ENCODE data around the gene VEPH1. TPM values are rescaled to one million over a fixed set of nuclear protein-coding genes. Genes with fewer than 3 reads are reported as not detected.

The VEPH1 gene
- polyA plus RNA-seq, 2 of the 4 experiments (the other 2 are of a cell fraction), result 0.04 to 0.16 TPM

GRCh38 chr3:157333551-157333991 lies 169.6 kb downstream of the VEPH1 start:
- no peaks in the 10 kb centered on the region for H3K9me3 ChIP-seq
- no peak overlapping the region for H3K4me2 ChIP-seq
- DNase-seq (ENCODE audit: low read depth in 1 of 2, low spot score in 1 of 2) (no peak), ATAC-seq (no peak), FAIRE-seq (no peak)
- no peak overlapping the region for H3K4me3 ChIP-seq
- no peak for TF ChIP-seq ESRRA (IDR thresholded peaks at IDR 0.05; ENCODE audit: borderline replicate concordance, low read length)
- TF ChIP-seq TP53 (CRISPR knock-in tag; IDR thresholded peaks at IDR 0.05), result no peak
- TF ChIP-seq SREBF2 (IDR thresholded peaks at IDR 0.05), result no peak
- TF ChIP-seq, protein P1, sequence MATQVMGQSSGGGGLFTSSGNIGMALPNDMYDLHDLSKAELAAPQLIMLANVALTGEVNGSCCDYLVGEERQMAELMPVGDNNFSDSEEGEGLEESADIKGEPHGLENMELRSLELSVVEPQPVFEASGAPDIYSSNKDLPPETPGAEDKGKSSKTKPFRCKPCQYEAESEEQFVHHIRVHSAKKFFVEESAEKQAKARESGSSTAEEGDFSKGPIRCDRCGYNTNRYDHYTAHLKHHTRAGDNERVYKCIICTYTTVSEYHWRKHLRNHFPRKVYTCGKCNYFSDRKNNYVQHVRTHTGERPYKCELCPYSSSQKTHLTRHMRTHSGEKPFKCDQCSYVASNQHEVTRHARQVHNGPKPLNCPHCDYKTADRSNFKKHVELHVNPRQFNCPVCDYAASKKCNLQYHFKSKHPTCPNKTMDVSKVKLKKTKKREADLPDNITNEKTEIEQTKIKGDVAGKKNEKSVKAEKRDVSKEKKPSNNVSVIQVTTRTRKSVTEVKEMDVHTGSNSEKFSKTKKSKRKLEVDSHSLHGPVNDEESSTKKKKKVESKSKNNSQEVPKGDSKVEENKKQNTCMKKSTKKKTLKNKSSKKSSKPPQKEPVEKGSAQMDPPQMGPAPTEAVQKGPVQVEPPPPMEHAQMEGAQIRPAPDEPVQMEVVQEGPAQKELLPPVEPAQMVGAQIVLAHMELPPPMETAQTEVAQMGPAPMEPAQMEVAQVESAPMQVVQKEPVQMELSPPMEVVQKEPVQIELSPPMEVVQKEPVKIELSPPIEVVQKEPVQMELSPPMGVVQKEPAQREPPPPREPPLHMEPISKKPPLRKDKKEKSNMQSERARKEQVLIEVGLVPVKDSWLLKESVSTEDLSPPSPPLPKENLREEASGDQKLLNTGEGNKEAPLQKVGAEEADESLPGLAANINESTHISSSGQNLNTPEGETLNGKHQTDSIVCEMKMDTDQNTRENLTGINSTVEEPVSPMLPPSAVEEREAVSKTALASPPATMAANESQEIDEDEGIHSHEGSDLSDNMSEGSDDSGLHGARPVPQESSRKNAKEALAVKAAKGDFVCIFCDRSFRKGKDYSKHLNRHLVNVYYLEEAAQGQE (IDR thresholded peaks at IDR 0.05), result no peak
- TF ChIP-seq CEBPB (IDR thresholded peaks at IDR 0.05), result no peak
- no peak for TF ChIP-seq JUNB (IDR thresholded peaks at IDR 0.05)
- TF ChIP-seq CBX8 (IDR thresholded peaks at IDR 0.05), result no peak
- TF ChIP-seq CBX2 (IDR thresholded peaks at IDR 0.05; ENCODE audit: borderline replicate concordance, low read depth), result no peak
- TF ChIP-seq JUN (IDR thresholded peaks at IDR 0.05), result no peak
- TF ChIP-seq FOSB (CRISPR knock-in tag; IDR thresholded peaks at IDR 0.05), result no peak
- TF ChIP-seq ZSCAN20 (CRISPR knock-in tag; IDR thresholded peaks at IDR 0.05), result no peak
- TF ChIP-seq RARB (CRISPR knock-in tag; IDR thresholded peaks at IDR 0.05), result no peak
- TF ChIP-seq PHF8 (IDR thresholded peaks at IDR 0.05; ENCODE audit: borderline replicate concordance, low read depth), result no peak
- TF ChIP-seq, protein P2, sequence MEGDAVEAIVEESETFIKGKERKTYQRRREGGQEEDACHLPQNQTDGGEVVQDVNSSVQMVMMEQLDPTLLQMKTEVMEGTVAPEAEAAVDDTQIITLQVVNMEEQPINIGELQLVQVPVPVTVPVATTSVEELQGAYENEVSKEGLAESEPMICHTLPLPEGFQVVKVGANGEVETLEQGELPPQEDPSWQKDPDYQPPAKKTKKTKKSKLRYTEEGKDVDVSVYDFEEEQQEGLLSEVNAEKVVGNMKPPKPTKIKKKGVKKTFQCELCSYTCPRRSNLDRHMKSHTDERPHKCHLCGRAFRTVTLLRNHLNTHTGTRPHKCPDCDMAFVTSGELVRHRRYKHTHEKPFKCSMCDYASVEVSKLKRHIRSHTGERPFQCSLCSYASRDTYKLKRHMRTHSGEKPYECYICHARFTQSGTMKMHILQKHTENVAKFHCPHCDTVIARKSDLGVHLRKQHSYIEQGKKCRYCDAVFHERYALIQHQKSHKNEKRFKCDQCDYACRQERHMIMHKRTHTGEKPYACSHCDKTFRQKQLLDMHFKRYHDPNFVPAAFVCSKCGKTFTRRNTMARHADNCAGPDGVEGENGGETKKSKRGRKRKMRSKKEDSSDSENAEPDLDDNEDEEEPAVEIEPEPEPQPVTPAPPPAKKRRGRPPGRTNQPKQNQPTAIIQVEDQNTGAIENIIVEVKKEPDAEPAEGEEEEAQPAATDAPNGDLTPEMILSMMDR (IDR thresholded peaks at IDR 0.05), result no peak
- ChIA-PET POLR2A (no interaction called here), CTCF (no interaction called here)
- WGBS (ENCODE audit: missing lambda C conversion rate), result 37% methylated on average over 2 of the region's 2 CpGs
- H3K4me1 ChIP-seq, result peaks cover 23% of the 10 kb centered on the region
- no peak overlapping the region for H3K27ac ChIP-seq

DNA sequence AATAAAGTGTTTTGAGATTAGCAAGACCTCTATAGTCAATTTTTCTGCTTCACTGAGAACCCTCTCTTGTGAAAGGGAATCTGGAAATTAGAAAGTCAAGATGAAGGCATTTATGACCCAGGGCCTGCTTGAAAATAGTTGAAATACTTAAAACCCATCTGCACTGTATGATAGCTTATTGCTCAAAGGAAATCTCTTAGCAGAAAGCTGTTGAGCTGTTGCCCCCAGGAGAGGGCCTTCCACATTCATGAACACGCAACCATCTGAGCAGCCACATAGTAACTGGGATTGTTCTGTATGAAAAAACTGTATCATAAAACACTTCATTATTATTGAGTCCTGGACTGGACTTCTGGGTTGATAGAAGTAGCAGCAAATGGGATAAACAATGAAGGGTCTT lies 173.0 kb downstream of the VEPH1 start:
- no peak for ATAC-seq
- Histone ChIP-seq H3K9me3 (no peaks in the 10 kb centered on the region), H3K4me2 (no peak overlapping the region), H3K4me1 (peaks cover 3% of the 10 kb centered on the region), H3K27ac (no peak overlapping the region), H3K4me3 (no peak overlapping the region)
- 100% methylated on average over 1 of the region's 1 CpG for WGBS (ENCODE audit: missing lambda C conversion rate)
- POLR2A ChIA-PET, result no interaction called here
- CTCF ChIA-PET, result no interaction called here
- no peak for FAIRE-seq
- no peak for DNase-seq (ENCODE audit: low read depth in 1 of 2, low spot score in 1 of 2)
- TF ChIP-seq NPAS2 (CRISPR knock-in tag; IDR thresholded peaks at IDR 0.05; ENCODE audit: borderline replicate concordance), result no peak
- TF ChIP-seq JUN (IDR thresholded peaks at IDR 0.05), result no peak
- no peak for TF ChIP-seq HEYL (CRISPR knock-in tag; IDR thresholded peaks at IDR 0.05)
- no peak for TF ChIP-seq TFCP2L1 (CRISPR knock-in tag; IDR thresholded peaks at IDR 0.05)
- no peak for TF ChIP-seq TP53 (CRISPR knock-in tag; IDR thresholded peaks at IDR 0.05)
- TF ChIP-seq MAZ (IDR thresholded peaks at IDR 0.05; ENCODE audit: borderline replicate concordance, low read depth, low read length), result no peak
- no peak for TF ChIP-seq HDAC2 (IDR thresholded peaks at IDR 0.05)
- TF ChIP-seq, protein P2 (IDR thresholded peaks at IDR 0.05), result no peak
- TF ChIP-seq POLR2AphosphoS2 (conservative IDR thresholded peaks at IDR 0.05; ENCODE audit: low read length), result no peak

Measured in A549 (cell line).